ENCODE results near the gene ORC3.

DNA sequence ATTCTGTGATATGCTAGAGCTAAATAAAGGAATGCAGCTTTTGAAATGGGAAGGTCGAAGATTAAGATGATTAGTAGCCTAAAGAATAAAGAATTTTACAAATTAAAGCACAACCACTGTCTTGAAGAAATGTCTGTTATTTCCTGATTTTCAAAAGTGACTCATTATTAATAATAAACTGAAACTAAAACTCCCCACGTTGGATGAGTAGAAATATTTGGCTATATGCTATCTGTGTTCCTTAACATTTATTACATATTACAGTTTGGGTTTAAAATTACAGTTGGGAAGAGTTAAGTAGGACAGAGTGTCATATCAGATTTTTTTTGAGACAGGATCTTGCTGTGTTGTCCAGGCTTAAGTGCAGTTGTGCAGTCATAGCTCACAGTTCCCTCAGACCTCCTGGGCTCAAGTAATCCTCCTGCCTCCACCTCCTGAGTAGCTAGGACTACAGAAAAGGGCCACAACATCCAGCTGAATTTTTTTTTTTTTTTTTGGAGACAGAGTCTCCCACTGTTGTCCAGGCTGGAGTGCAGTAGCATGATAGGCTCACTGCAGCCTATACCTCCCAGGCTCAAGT is 65.0 kb downstream of the ORC3 start:
- no peak for TF ChIP-seq POLR2AphosphoS5 (IDR thresholded peaks at IDR 0.05; ENCODE audit: low read depth, low read length)
- TF ChIP-seq POLR2A (IDR thresholded peaks at IDR 0.05; ENCODE audit: low read depth, low read length), result no peak

Measured in GM12892 (cell line).